ENCODE results near the gene C14orf132. TPM values are rescaled to one million over a fixed set of nuclear protein-coding genes. Genes with fewer than 3 reads are reported as not detected.
A peak's percentile ranks its signal among the peaks of the same experiment; 100 is the strongest.

C14orf132 gene
- total RNA-seq, 1 donor from 2014 or later: 33.2 TPM

GRCh38 chr14:96086574-96087077 is 47.5 kb downstream of the C14orf132 start:
- Mint-ChIP-seq H3K36me3 (ENCODE audit: low read depth) (peaks cover 20% of the 10 kb centered on the region), H3K27me3 (ENCODE audit: low read depth) (no peaks in the 10 kb centered on the region), H3K4me3 (ENCODE audit: unreplicated experiment) (no peak overlapping the region), H3K27ac (ENCODE audit: unreplicated experiment) (peak overlapping the region; percentile 68), H3K4me1 (ENCODE audit: low read depth) (peaks cover 58% of the 10 kb centered on the region), H3K9me3 (ENCODE audit: low read depth) (no peaks in the 10 kb centered on the region)
- peak; percentile 75 for DNase-seq (ENCODE audit: low spot score)
- TF ChIP-seq CTCF (IDR thresholded peaks at IDR 0.05): peak; percentile 18

DNA sequence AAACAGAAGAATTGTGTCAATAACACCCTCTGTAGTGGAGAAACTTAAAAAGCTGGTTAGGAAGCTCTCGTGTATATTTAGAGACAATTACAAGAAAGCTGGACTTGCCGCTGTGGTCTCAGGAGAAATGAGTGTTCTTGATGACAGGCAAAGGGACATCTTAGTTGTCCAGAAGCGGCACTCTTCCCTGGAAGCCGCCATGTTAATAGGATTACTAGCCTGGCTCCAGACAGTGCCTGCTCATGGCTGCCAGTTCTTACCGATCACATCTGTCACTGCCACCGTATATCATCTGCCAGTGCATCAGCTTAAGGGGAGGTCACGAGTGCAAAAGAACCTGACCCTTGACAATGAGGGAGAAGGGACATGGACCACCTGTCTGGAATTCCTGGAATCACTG is 48.9 kb downstream of the C14orf132 start:
- H3K27ac Mint-ChIP-seq (ENCODE audit: unreplicated experiment): no peak overlapping the region
- DNase-seq (ENCODE audit: low spot score): no peak
- peaks cover 68% of the 10 kb centered on the region for H3K4me1 Mint-ChIP-seq (ENCODE audit: low read depth)
- H3K9me3 Mint-ChIP-seq (ENCODE audit: low read depth): no peaks in the 10 kb centered on the region
- H3K27me3 Mint-ChIP-seq (ENCODE audit: low read depth): no peaks in the 10 kb centered on the region
- no peak overlapping the region for H3K4me3 Mint-ChIP-seq (ENCODE audit: unreplicated experiment)
- no peak for TF ChIP-seq CTCF (IDR thresholded peaks at IDR 0.05)
- peaks cover 20% of the 10 kb centered on the region for H3K36me3 Mint-ChIP-seq (ENCODE audit: low read depth)

GRCh38 chr14:96088481-96088880 is 49.3 kb downstream of the C14orf132 start:
- Mint-ChIP-seq H3K27me3 (ENCODE audit: low read depth) (no peaks in the 10 kb centered on the region), H3K4me1 (ENCODE audit: low read depth) (peaks cover 65% of the 10 kb centered on the region), H3K27ac (ENCODE audit: unreplicated experiment) (no peak overlapping the region), H3K9me3 (ENCODE audit: low read depth) (no peaks in the 10 kb centered on the region), H3K4me3 (ENCODE audit: unreplicated experiment) (no peak overlapping the region), H3K36me3 (ENCODE audit: low read depth) (peaks cover 17% of the 10 kb centered on the region)
- no peak for TF ChIP-seq CTCF (IDR thresholded peaks at IDR 0.05)
- peak; percentile 64 for DNase-seq (ENCODE audit: low spot score)

GRCh38 chr14:96088911-96089310 is 49.7 kb downstream of the C14orf132 start:
- no peak overlapping the region for H3K4me3 Mint-ChIP-seq (ENCODE audit: unreplicated experiment)
- H3K27ac Mint-ChIP-seq (ENCODE audit: unreplicated experiment): no peak overlapping the region
- peaks cover 61% of the 10 kb centered on the region for H3K4me1 Mint-ChIP-seq (ENCODE audit: low read depth)
- H3K9me3 Mint-ChIP-seq (ENCODE audit: low read depth): no peaks in the 10 kb centered on the region
- peak; percentile 39 for DNase-seq (ENCODE audit: low spot score)
- H3K36me3 Mint-ChIP-seq (ENCODE audit: low read depth): peaks cover 19% of the 10 kb centered on the region
- no peaks in the 10 kb centered on the region for H3K27me3 Mint-ChIP-seq (ENCODE audit: low read depth)
- no peak for TF ChIP-seq CTCF (IDR thresholded peaks at IDR 0.05)

DNA sequence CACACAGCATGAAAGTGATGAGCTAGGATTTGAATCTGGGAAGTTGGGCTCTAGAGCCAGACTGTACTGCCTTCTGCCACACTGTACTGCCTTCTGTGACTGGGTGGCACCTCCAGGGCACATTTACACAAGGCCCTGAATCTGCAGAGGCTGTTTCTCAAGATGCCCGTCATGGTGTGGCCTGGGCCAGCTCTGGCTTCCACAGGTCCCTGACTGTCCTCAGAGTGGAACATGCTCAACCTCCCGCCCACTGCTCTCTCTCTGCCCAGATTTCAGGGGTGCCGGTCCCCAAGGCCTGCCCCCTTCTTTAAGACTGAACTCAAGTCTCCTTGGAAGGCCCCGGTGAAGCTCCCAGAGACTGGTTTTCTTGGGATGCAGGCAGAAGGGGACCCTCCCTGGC is 50.2 kb downstream of the C14orf132 start:
- Mint-ChIP-seq H3K4me1 (ENCODE audit: low read depth) (peaks cover 62% of the 10 kb centered on the region), H3K27ac (ENCODE audit: unreplicated experiment) (no peak overlapping the region), H3K4me3 (ENCODE audit: unreplicated experiment) (no peak overlapping the region), H3K9me3 (ENCODE audit: low read depth) (no peaks in the 10 kb centered on the region), H3K36me3 (ENCODE audit: low read depth) (peaks cover 20% of the 10 kb centered on the region), H3K27me3 (ENCODE audit: low read depth) (no peaks in the 10 kb centered on the region)
- no peak for TF ChIP-seq CTCF (IDR thresholded peaks at IDR 0.05)
- peak; percentile 69 for DNase-seq (ENCODE audit: low spot score)
